ENCODE measurements around the gene RRAGD. TPM values are rescaled to one million over a fixed set of nuclear protein-coding genes. Genes with fewer than 3 reads are reported as not detected.
A peak's percentile ranks its signal among the peaks of the same experiment; 100 is the strongest.

RRAGD gene
- total and polyA plus RNA-seq, 2 experiments from 2014 or later, result 7.0 to 20.1 TPM

GRCh38 chr6:89409461-89410035 is 2.5 kb downstream of the RRAGD start (continued):
- TF ChIP-seq ZNF462 (CRISPR knock-in tag; IDR thresholded peaks at IDR 0.05), result no peak
- no peak for TF ChIP-seq STAT1 (IDR thresholded peaks at IDR 0.05; ENCODE audit: unreplicated experiment)
- no peak for TF ChIP-seq ZNF331 (CRISPR knock-in tag; IDR thresholded peaks at IDR 0.05; ENCODE audit: low read depth)

DNA sequence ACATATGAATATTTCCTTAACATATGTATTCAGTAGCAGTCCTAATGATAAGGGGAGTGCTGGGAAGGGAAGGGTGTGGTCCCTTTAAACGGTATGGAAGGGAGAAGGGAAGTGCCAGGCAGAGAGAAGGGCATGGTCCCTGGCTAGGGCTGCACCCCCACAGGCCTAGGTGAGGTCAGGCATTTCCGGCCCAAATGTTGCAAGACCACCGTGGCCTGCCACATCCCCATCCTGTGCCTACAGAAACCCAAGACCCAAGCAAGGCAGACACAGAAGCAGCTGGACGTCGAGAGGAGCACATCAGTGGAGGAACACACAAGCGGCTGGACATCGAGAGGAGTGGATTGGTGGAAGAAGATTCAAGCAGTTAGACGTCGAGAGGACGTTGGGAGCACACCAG is 5.9 kb downstream of the RRAGD start:
- no peaks in the 10 kb centered on the region for H3K36me3 Mint-ChIP-seq (ENCODE audit: low read depth)
- no peaks in the 10 kb centered on the region for H3K9me3 Mint-ChIP-seq
- H3K27ac Mint-ChIP-seq, result peak overlapping the region; percentile 32; the same call in 1 of the 2 replicates
- peaks cover 52% of the 10 kb centered on the region for H3K4me1 Mint-ChIP-seq
- no peak overlapping the region for H3K27ac ChIP-seq (ENCODE audit: low read depth)
- H3K79me2 ChIP-seq (replicated peaks; ENCODE audit: insufficient read depth), result peaks cover 52% of the 10 kb centered on the region
- ATAC-seq, result peak; percentile 7; the same call in 1 of the 3 replicates
- peaks cover 7% of the 10 kb centered on the region; the same call in 1 of the 2 replicates for H3K27me3 ChIP-seq (ENCODE audit: insufficient read depth)
- no peaks in the 10 kb centered on the region for H3K36me3 ChIP-seq (ENCODE audit: insufficient read depth)
- no peaks in the 10 kb centered on the region for H3K9me2 ChIP-seq (ENCODE audit: insufficient read depth)
- H3K27me3 Mint-ChIP-seq (ENCODE audit: insufficient read depth, low read depth, poor library complexity), result peaks cover 20% of the 10 kb centered on the region
- peak; percentile 15 for DNase-seq (ENCODE audit: low spot score)
- no peak overlapping the region for H3K4me3 ChIP-seq
- H2AFZ ChIP-seq, result no peak overlapping the region
- no peaks in the 10 kb centered on the region; the same call in 1 of the 2 replicates for H4K20me1 ChIP-seq (replicated peaks; ENCODE audit: insufficient read depth)
- peaks cover 46% of the 10 kb centered on the region for H3K4me1 ChIP-seq (ENCODE audit: insufficient read depth)
- peak overlapping the region; percentile 10 for H3K4me2 ChIP-seq
- TF ChIP-seq ZNF462 (CRISPR knock-in tag; IDR thresholded peaks at IDR 0.05) (no peak), ZNF331 (CRISPR knock-in tag; IDR thresholded peaks at IDR 0.05; ENCODE audit: low read depth) (no peak)
- H3F3A ChIP-seq (replicated peaks; ENCODE audit: low read depth), result peaks cover 6% of the 10 kb centered on the region; the same call in 1 of the 2 replicates
- peak overlapping the region; percentile 10; the same call in 2 of the 3 replicates for H3K4me3 Mint-ChIP-seq
